GM12874 (cell line): Measurements from ENCODE around the gene CBX8.
A peak's percentile ranks its signal among the peaks of the same experiment; 100 is the strongest.

Experiments
- CTCF ChIP-seq: IDR thresholded peaks from 2 replicates; pipeline ENCODE4 v1.5.1; 2011; ENCODE audit warnings: low read depth, mild to moderate bottlenecking, control low read depth, low read length, moderate library complexity; ENCODE audit not compliant: insufficient read depth

CBX8 gene

DNA sequence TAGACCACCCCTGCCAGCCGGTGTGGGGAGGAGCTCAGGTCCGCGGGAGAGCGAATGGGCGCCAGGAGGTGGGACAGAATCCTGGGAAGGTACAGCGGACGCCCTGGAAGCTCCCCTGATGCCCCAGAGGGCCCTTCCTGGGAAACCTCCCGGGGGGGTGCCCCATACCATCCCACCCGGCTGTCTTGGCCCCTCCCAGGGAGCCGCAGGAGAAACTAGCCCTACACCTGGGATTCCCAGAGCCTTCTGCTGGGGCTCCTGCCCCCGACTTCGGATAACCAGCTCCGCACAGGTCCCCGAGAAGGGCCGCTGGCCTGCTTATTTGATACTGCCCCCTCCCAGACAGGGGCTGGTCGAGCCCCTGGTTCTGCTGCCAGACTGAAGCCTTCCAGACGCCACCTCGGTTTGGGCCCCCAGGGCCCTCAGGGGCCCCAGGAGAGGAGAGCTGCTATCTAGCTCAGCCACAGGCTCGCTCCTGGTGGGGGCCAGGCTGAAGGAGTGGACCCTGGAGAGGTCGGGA is 45.3 kb upstream of the CBX8 start:
- no peak for TF ChIP-seq CTCF

GRCh38 chr17:79841369-79842135 is 44.7 kb upstream of the CBX8 start:
- TF ChIP-seq CTCF: no peak

- no peak for TF ChIP-seq CTCF
Observed at GRCh38 chr17:79840989-79841286, 44.1 kb upstream of the CBX8 start.

DNA sequence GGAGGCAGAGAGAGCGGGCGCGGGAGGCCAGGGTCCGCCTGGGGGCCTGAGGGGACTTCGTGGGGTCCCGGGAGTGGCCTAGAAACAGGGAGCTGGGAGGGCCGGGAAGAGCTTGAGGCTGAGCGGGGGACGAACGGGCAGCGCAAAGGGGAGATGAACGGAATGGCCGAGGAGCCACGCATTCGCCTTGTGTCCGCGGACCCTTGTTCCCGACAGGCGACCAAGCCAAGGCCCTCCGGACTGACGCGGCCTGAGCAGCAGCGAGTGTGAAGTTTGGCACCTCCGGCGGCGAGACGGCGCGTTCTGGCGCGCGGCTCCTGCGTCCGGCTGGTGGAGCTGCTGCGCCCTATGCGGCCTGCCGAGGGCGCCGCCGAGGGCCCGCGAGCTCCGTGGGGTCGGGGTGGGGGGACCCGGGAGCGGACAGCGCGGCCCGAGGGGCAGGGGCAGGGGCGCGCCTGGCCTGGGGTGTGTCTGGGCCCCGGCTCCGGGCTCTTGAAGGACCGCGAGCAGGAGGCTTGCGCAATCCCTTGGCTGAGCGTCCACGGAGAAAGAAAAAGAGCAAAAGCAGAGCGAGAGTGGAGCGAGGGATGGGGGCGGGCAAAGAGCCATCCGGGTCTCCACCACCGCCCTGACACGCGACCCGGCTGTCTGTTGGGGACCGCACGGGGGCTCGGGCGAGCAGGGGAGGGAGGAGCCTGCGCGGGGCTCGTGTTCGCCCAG is 43.6 kb upstream of the CBX8 start:
- peak; percentile 30 for TF ChIP-seq CTCF

DNA sequence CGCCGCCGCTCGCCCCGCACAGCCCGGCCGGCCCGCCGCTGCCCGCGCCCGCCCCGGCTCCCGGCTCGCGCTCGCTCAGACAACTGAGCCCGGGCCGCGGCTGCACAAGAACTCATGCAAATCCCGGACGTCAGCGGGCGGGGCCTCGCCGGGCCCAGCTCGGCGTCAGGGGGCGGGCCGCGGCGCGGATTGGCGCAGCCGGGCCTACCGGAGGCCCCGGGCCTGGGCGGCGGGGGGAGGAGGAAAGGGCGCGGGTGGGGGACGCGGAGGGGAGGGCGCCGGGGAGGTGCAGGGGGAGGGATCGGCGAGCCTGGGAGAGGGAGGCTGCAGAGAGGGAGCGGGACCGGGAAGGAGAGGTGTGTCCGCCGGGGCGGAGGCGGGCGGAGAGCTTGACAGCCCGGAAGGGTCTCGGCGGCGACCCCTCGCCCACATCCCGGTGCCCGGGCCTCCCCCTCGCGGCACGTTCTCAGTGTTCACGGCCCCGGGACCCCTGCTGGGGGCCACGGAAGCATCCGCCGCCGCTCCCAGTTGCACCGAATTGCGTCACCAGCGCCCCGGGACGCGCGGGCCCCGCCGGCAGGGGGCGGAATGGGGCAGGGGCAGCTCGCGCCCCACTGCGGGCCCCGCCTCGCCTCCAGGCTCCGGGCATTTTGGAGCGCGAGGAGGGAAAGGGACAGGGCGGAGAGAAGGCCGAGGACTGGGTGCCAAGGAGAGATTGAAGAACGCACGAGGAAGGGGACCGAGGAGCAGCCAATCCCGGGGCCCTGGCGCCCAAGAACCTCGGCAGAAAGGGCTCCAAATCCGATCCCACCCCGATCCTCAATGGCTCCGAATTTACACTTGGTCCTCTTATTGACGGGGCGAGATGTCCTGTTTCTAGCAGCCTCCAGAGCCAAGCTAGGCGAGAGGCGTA is 42.7 kb upstream of the CBX8 start, which contains the start of gene CBX4:
Gene CBX4, minus strand, starts transcription at position 85 of the 913 bp plus-strand sequence. CDS start 189 bp downstream, outside the sequence.
- peak; percentile 79 for TF ChIP-seq CTCF

DNA sequence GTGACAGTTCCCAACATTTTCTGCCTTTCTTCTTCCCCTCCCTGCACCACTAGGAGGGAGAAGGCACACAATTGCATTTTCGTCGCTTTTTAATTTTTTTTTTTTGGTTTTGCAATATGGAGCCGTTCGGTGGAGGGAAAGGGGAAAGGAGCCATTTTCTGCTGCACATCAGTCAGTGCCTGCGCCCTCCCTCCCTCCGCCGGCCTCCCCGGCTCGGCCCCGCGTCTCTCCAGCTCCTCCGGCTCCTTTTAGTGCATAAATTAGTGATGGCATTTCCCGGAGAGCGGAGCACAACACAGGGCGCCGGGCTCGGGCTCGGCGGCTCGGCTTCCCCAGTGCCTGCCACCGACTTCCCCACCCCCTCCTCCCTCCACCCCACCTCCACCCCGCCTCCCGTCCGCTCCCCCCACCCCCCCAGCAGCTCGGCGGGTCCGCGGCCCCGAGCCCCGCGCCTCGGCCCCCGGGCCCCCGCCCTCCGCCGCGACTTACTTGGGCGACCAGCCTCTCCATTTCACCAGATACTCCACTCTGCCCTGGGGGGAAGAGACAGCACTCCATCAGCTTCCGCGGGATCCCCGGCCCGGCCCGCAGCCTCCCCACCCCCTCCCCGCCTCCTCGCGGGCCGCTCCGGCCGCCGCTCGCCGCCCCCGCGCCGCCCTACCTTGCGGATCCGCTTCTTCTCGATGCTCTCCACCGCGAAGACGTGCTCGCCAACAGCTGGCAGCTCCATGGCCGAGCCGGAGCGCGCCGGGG is 41.8 kb upstream of the CBX8 start:
- TF ChIP-seq CTCF: no peak
